ENCODE data around the gene GCN1. TPM values are rescaled to one million over a fixed set of nuclear protein-coding genes. Genes with fewer than 3 reads are reported as not detected.
"Not testable (repeated sequence)": the region's sequence is repeated elsewhere in the genome, so short reads cannot be mapped to it uniquely, and the experiment has no call there.

GCN1 gene
- total RNA-seq, 1 experiment from 2014 or later, result 117 TPM

DNA sequence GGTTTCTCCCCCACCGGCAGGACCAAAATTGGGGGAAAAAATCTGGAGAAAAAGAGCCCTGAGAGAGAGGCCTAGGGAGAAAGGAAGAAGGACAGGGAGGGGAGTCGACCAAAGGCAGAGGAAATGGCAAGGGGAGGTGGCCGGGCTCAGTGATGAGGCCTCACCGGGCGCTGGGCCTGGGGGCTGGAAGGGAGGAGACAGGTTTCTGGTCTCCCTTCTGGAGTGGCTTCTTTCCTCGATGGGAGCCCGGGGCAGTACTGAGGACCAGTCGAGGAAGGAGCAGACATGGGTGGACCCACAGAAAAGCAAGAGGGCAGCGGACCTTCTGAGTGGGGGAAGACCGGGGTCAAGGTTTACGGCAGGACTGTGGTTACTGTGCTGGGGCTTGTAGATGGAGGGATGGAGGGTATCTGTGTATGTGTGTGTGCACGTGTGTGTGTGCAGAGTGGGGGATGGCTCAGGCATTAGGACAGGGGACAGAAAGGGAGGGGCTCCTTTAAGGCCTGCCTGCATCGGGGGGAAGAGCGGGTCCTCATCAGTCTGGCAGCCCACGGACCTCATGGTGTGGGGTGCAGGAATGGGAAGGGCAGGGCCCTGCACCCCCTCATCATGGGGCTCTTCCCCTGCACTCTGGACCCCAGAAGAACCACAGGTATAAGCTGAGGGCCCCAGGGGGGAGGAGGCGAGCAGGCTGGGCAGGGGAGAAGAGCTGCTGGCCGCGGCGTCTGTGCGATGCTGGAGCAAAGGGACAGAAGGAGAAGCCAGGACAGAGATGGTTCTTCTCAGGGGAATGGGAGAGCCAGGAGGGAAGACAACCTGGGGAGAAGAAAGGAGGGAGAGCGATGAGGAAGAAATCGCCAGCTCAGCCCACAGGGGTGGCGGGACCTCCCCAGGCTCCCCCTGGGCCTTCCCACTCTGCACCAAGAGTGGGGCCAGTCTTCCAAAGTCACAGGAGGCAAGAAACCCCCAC lies 21.5 kb upstream of the GCN1 start:
- DNase-seq (ENCODE audit: low read depth), result no peak

GRCh38 chr12:120215357-120215735 lies 20.8 kb upstream of the GCN1 start:
- no peak for DNase-seq (ENCODE audit: low read depth)

DNA sequence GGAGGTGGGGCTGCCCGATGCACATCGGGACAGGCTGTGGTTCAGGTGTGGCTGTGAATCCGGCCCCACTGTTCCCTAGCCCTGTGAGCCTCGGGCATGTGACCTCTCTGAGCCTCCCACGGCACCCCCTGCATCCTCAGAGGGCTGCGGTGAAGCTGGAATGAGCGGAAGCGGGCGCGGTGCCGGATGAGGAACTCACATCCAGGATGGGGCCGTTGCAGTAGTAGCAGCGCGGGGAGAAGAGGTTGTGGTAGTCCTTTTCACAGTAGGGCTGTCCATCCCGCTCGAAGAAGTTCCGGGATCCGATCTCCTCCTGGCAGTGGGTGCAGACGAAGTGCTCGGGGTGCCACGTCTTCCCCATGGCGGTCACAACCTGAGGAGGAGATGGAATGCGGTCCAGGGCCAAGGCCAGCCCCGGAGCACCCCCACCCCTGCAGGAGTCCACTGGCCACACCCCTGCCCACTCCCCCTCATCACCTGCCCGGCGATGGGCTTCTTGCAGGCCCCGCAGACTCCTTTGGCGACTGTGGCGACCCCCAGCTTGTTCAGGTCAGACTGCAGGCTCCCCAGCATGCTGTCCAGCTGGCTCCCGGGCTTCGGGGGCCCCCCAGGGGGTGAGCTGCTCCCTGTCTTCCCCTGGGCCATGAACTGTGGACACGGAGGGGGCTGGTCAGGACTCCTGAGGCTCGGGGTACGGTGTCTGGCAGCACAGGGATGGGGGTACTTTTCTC lies 20.3 kb upstream of the GCN1 start:
- DNase-seq (ENCODE audit: low read depth), result no peak

GRCh38 chr12:120213758-120214157 lies 19.2 kb upstream of the GCN1 start:
- no peak for DNase-seq (ENCODE audit: low read depth)

DNA sequence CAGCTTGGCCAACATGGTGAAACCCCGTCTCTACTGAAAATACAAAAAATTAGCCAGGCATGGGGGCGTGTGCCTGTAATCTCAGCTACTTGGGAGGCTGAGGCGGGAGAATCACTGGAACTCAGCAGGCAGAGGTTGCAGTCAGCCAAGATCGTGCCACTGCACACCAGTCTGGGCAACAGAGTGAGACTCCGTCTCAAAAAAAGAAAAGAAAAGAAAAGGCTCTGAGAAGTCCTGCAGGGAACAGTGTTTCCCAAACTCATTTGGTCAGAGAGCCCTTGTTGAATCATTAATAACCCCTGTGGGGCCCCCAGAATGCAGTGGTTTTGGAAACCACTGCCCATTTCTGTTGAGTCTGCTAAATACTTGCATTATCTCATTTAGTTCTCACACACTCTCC lies 18.7 kb upstream of the GCN1 start:
- DNase-seq (ENCODE audit: low read depth), result not testable (repeated sequence)

GRCh38 chr12:120212301-120212700 lies 17.8 kb upstream of the GCN1 start:
- no peak for DNase-seq (ENCODE audit: low read depth)

DNA sequence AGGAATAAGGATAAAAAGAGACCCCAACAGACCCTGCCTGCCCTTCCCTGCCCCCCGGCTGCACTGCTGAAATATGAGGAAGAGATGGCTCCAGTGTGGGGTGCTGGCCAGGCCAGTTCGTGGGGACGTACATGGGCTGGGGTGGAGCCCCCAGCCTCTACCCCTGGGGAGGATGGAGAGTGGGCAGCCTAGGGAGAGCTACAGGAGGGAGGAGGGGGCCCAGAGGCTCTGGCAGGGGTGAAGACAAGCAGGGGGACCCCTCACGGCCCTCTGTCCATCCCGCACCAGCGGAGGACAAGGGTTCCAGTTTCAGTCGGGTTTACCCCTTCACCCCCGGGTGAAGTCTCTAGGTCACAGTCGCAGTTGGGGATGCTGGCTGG lies 17.4 kb upstream of the GCN1 start:
- DNase-seq (ENCODE audit: low read depth), result no peak

- no peak for DNase-seq (ENCODE audit: low read depth)
Observed at GRCh38 chr12:120211243-120211903, 16.9 kb upstream of the GCN1 start.

- no peak for DNase-seq (ENCODE audit: low read depth)
Observed at GRCh38 chr12:120209851-120210250, 15.3 kb upstream of the GCN1 start.

DNA sequence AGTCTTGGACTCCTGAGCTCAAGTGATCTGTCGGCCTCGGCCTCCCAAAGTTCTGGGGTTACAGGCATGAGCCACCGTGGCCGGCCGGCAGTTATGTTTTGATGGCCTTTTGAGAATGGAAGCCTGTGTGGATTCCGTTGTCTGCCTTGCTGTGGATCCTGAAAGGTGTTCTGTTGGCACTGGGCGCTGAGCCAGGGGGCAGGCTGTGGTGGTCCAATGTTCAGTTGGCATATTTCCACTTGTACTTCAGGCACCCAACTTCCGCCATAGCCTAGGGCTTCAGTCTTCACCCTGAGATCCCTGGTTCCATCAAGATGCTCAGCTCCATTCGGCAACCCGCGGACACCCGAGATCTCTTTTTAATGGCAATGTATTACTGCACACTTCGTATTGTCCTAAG lies 12.7 kb upstream of the GCN1 start:
- no peak for DNase-seq (ENCODE audit: low read depth)

GRCh38 chr12:120206781-120207180 lies 12.3 kb upstream of the GCN1 start:
- not testable (repeated sequence) for DNase-seq (ENCODE audit: low read depth)

- DNase-seq (ENCODE audit: low read depth), result no peak
Observed at GRCh38 chr12:120206228-120206627, 11.7 kb upstream of the GCN1 start.

GRCh38 chr12:120204171-120204570 lies 9.7 kb upstream of the GCN1 start:
- DNase-seq (ENCODE audit: low read depth), result no peak

GRCh38 chr12:120200364-120200800 lies 5.9 kb upstream of the GCN1 start:
- no peak for DNase-seq (ENCODE audit: low read depth)

- peak; percentile 42 for DNase-seq (ENCODE audit: low read depth)
Observed at GRCh38 chr12:120199595-120200306, 5.2 kb upstream of the GCN1 start.

GRCh38 chr12:120199025-120199424 lies 4.5 kb upstream of the GCN1 start:
- no peak for DNase-seq (ENCODE audit: low read depth)

- DNase-seq (ENCODE audit: low read depth), result no peak
Observed at GRCh38 chr12:120197542-120197887, 3.0 kb upstream of the GCN1 start.

GRCh38 chr12:120196817-120197541 lies 2.5 kb upstream of the GCN1 start:
- not testable (repeated sequence) for DNase-seq (ENCODE audit: low read depth)

DNA sequence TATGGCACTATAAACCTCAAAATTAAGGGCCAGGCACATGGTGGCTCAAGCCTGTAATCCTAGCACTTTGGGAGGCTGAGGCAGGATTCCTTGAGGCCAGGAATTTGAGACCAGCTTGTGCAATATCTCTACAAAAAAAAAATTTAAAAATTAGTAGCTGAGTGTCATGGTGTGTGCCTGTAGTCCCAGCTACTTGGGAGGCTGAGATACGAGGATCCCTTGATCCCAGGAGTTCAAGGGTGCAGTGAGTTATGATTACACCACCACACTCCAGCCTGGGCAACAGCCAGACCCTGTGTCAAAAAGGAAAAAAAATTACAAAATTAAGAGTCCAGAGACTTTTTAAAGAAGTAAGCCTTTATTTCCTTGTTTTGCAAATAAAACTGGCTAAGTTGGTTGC lies 1.8 kb upstream of the GCN1 start:
- DNase-seq (ENCODE audit: low read depth), result no peak

DNA sequence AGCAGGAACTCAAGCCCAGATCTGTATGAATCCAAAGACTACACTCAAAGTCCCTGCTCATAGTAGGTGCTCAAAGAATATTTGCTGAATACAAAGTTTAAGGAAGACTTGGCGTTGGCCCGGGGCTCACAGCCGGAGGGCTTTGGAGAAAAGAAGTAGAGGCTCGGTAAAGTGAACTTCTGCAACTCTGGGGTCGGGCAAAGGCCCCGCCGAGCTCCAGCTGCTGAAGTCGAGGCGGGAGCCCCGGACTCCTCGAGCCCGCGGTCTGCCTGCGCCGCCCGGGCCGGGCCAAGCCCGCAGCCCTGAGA lies 335 bp downstream of the GCN1 start:
- no peak for DNase-seq (ENCODE audit: low read depth)

GRCh38 chr12:120193286-120193685 lies 1.2 kb downstream of the GCN1 start:
- not testable (repeated sequence) for DNase-seq (ENCODE audit: low read depth)

All from Daoy (cell line).